ENCODE measurements around the gene EIF4G3. TPM values are rescaled to one million over a fixed set of nuclear protein-coding genes. Genes with fewer than 3 reads are reported as not detected.

EIF4G3 gene
- total RNA-seq, 1 donor from 2014 or later, result 39.3 TPM

GRCh38 chr1:20962576-20963258 lies 214.0 kb downstream of the EIF4G3 start:
- H3K4me3 ChIP-seq, result no peak overlapping the region
- no peak for TF ChIP-seq CTCF (IDR thresholded peaks at IDR 0.05)
- TF ChIP-seq POLR2A (IDR thresholded peaks at IDR 0.05), result no peak
- TF ChIP-seq POLR2AphosphoS5 (IDR thresholded peaks at IDR 0.05; ENCODE audit: insufficient read depth in 1 of 2, low read depth in 1 of 2), result no peak
- no peak overlapping the region for H3K27ac ChIP-seq
- H3K4me1 ChIP-seq, result peaks cover 8% of the 10 kb centered on the region
- intact Hi-C loops (cut with DNase I), result no loop called here
- DNase-seq (ENCODE audit: extremely low spot score in 2 of 2), result no peak
- H3K27me3 ChIP-seq, result no peaks in the 10 kb centered on the region
- no peaks in the 10 kb centered on the region for H3K9me3 ChIP-seq
- H3K36me3 ChIP-seq, result no peaks in the 10 kb centered on the region

GRCh38 chr1:20958430-20958829 lies 218.3 kb downstream of the EIF4G3 start:
- Histone ChIP-seq H3K9me3 (no peaks in the 10 kb centered on the region), H3K27me3 (no peaks in the 10 kb centered on the region), H3K4me1 (no peaks in the 10 kb centered on the region), H3K36me3 (peaks cover 0 to 5% of the 10 kb centered on the region in 2 donors), H3K4me3 (no peak overlapping the region), H3K27ac (no peak overlapping the region)
- intact Hi-C loops (cut with DNase I), result no loop called here
- no peak for DNase-seq (ENCODE audit: extremely low spot score in 2 of 2)
- TF ChIP-seq CTCF (IDR thresholded peaks at IDR 0.05) (no peak), POLR2AphosphoS5 (IDR thresholded peaks at IDR 0.05; ENCODE audit: insufficient read depth in 1 of 2, low read depth in 1 of 2) (no peak), POLR2A (IDR thresholded peaks at IDR 0.05) (no peak)

GRCh38 chr1:20956272-20956671 lies 220.4 kb downstream of the EIF4G3 start:
- H3K27ac ChIP-seq, result no peak overlapping the region
- peaks cover 0 to 5% of the 10 kb centered on the region in 2 donors for H3K36me3 ChIP-seq
- no peaks in the 10 kb centered on the region for H3K4me1 ChIP-seq
- TF ChIP-seq POLR2AphosphoS5 (IDR thresholded peaks at IDR 0.05; ENCODE audit: insufficient read depth in 1 of 2, low read depth in 1 of 2) (no peak), POLR2A (IDR thresholded peaks at IDR 0.05) (no peak), CTCF (IDR thresholded peaks at IDR 0.05) (no peak)
- no peak overlapping the region for H3K4me3 ChIP-seq
- no peaks in the 10 kb centered on the region for H3K9me3 ChIP-seq
- H3K27me3 ChIP-seq, result no peaks in the 10 kb centered on the region
- DNase-seq (ENCODE audit: extremely low spot score in 2 of 2), result no peak
- intact Hi-C loops (cut with DNase I), result no loop called here

GRCh38 chr1:20950679-20951078 lies 226.0 kb downstream of the EIF4G3 start:
- TF ChIP-seq CTCF (IDR thresholded peaks at IDR 0.05), result no peak
- TF ChIP-seq POLR2AphosphoS5 (IDR thresholded peaks at IDR 0.05; ENCODE audit: insufficient read depth in 1 of 2, low read depth in 1 of 2), result no peak
- TF ChIP-seq POLR2A (IDR thresholded peaks at IDR 0.05), result no peak
- intact Hi-C loops (cut with DNase I), result no loop called here
- Histone ChIP-seq H3K27ac (no peak overlapping the region), H3K4me1 (no peaks in the 10 kb centered on the region), H3K9me3 (no peaks in the 10 kb centered on the region), H3K36me3 (peaks cover 0 to 5% of the 10 kb centered on the region in 2 donors), H3K4me3 (no peak overlapping the region), H3K27me3 (no peaks in the 10 kb centered on the region)
- DNase-seq (ENCODE audit: extremely low spot score in 2 of 2), result no peak

GRCh38 chr1:20949871-20950590 lies 226.7 kb downstream of the EIF4G3 start:
- intact Hi-C loops (cut with DNase I), result no loop called here
- Histone ChIP-seq H3K4me1 (no peaks in the 10 kb centered on the region), H3K36me3 (peaks cover 0 to 4% of the 10 kb centered on the region in 2 donors), H3K27me3 (no peaks in the 10 kb centered on the region), H3K9me3 (no peaks in the 10 kb centered on the region), H3K27ac (no peak overlapping the region), H3K4me3 (no peak overlapping the region)
- DNase-seq (ENCODE audit: extremely low spot score in 2 of 2), result no peak
- TF ChIP-seq POLR2AphosphoS5 (IDR thresholded peaks at IDR 0.05; ENCODE audit: insufficient read depth in 1 of 2, low read depth in 1 of 2), result no peak
- no peak for TF ChIP-seq POLR2A (IDR thresholded peaks at IDR 0.05)
- no peak for TF ChIP-seq CTCF (IDR thresholded peaks at IDR 0.05)
